GM18867 (cell line): Measurements from ENCODE around the gene ATP2C2.
"Not testable (repeated sequence)": the region's sequence is repeated elsewhere in the genome, so short reads cannot be mapped to it uniquely, and the experiment has no call there.

ENCODE experiments used
- ATAC-seq: cut with Tn5 transposase; IDR thresholded peaks from one replicate; pipeline ENCODE4 v1.9.1; 2021; ENCODE audit warnings: mild to moderate bottlenecking, moderate library complexity; ENCODE audit not compliant: unreplicated experiment

The ATP2C2 gene

DNA sequence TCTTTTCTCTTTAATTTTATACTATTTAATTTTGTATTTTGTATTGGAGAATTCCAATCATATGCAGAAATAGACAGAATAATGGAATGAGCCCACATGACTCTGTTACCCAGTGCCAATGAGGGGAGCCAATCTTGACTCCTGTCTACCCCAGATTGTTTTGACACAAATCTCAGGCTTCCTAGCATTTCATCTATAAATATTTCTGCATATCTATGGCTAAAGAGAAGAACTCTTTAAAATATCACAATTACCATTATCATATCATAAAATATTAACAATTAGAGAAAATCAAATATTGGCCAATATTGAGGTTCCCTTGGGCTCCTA lies 23.7 kb downstream of the ATP2C2 start:
- no peak for ATAC-seq

DNA sequence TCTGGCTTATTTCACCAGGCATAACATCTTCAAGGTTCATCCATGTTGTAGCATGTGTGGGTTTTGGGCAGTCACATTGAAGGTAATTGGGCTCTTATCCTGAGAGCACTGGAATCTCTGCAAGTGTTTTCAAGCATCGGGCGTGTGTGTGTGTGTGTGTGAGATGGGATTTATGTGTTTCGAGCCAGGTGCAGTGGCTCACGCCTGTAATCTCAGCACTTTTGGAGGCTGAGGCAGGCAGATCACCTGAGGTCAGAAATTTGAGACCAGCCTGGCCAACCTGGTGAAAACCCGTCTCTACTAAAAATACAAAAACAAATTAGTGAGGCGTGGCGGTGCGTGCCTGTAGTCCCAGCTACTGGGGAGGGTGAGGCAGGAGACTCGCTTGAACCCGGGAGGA lies 27.7 kb downstream of the ATP2C2 start:
- ATAC-seq: not testable (repeated sequence)

DNA sequence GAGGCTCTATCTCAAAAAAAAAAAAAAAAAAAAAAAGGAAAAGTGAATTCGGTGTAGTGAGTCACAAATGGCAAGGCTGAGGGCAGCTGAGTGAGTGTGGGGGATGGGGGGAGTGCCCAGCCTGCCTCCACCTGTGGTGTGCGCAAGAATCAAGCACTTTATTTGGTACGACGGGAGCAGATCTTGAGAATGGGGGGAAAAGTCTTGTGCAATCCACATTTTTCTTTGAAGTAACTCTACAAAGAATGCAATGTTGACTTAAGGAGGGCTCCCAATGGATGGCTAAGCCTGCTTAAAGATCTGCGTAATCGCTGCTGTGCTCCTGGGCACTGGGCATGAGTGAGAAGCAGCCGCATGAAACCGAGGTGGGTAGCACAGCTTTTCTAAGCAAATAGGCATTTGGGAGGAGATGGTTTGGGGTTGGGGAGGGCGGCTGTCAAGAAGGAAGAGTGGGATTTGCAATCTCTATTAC lies 28.2 kb downstream of the ATP2C2 start:
- ATAC-seq: no peak

DNA sequence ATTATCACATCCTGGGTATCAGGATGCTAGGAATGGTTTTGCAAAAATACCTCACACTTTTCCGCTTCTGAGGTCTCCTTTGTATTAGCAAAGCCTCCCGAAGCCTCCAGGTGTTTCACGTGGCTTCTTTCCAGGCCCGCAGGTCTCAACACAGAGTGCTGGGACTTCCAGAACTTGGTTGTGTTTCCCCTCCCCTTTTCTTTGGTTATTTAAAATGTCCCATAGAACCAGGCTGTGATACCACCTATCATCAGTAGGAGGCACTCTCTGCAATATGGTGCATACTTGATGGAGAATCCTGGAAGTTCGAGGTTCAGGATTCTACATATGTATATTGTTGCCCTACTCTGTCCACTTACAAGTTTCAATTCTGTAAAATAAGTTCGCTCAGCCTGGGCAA lies 28.8 kb downstream of the ATP2C2 start:
- no peak for ATAC-seq

- no peak for ATAC-seq
Observed at GRCh38 chr16:84398701-84399100, 30.4 kb downstream of the ATP2C2 start.

- not testable (repeated sequence) for ATAC-seq
Observed at GRCh38 chr16:84399912-84400311, 31.6 kb downstream of the ATP2C2 start.

DNA sequence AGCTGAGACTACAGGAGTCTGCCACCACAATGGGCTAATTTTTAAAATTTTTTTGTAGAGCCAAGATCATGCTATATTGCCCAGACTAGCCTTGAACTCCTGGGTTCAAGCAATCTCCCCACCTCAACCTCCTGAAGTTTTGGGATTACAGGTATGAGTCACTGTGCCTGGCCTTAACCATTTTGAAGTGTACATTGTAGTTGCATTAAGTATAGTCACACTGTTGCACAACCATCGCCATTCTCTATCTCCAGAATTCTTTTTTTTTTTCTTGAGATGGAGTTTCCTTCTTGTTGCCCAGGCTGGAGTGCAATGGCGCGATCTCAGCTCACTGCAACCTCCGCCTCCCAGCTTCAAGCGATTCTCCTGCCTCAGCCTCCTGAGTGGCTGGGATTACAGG lies 35.1 kb downstream of the ATP2C2 start:
- ATAC-seq: not testable (repeated sequence)

DNA sequence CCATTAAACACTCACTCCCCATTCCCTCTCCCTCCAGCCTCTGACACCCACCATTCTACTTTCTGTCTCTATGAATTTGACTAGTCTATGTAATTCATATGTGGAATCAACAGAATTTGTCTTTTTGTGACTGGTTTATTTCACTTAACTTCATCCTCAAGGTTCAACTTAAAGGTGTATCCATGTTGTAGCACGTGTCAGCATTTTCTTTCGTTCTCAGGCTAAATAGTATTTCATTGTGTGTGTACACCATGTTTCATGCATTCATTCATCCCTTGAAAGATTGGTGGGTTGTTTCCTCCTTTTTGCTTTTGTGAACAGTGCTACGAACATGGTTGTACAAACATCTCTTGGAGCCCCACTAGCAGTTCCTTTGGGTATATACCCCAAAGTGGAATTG lies 36.0 kb downstream of the ATP2C2 start:
- no peak for ATAC-seq

GRCh38 chr16:84404936-84405639 lies 36.8 kb downstream of the ATP2C2 start:
- no peak for ATAC-seq

DNA sequence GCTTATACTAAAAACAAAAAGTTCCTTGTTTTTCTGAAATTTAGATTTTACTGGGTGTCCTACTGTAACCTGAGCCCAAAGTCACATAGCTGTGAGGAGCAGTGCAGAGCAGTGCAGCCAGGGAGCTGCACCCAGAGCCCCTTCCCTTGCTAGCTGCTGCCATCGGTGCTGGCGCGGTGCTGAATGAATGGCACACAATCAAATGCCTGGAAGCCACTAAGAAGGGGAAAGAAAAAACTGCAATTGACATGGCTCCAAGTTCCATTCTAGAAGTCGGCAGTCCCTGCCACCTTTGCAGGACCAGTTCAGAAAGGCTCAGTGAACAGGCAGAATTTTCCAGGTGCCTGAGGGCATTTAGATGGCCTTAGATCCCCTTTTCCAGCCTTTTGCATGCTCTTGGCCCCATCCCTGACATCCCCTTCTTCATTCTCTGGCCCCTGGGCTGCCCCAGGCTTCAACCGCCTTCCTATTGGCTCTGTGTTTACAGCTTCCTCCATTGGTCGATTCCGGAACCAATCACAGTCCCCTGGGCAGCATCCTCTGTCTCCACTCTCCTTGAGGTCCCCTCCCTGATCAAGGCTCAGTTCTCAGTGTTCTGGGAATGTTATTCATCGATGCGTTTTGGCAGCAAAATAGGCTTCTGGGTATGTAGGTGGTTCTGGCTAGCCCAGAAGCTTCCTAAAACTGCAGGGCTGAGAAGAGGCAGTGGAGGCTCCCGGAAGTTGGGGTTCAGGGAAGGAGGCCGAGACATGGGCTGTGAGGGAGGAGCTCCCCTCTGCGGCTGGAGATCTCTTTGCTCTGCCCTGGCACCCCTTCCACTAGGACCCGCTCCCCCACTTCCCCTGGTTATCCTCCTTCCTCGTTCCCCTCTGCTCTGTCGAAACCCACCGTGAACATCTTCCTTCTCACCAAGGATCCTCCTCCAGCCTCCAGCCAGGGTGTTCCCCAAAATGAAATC lies 37.9 kb downstream of the ATP2C2 start:
- ATAC-seq: no peak

- ATAC-seq: no peak
Observed at GRCh38 chr16:84407588-84408313, 39.4 kb downstream of the ATP2C2 start.

DNA sequence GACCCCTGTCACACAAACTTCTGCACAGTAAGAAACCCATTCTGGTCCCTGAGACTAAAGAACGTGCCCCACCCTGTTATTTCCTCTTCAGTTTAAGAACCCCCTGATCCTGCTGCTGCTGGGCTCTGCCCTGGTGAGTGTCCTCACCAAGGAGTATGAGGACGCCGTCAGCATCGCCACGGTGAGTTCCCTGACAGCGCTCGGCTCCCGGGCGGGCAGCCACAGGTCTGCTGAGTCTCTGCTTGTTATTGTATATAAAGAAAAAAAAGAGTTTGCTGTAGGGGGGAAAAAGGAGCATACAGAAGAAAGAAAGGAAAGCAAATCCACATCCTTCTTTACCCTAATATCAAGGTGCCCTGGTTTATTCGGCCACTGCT lies 40.0 kb downstream of the ATP2C2 start:
- no peak for ATAC-seq

- no peak for ATAC-seq
Observed at GRCh38 chr16:84408856-84409255, 40.5 kb downstream of the ATP2C2 start.

DNA sequence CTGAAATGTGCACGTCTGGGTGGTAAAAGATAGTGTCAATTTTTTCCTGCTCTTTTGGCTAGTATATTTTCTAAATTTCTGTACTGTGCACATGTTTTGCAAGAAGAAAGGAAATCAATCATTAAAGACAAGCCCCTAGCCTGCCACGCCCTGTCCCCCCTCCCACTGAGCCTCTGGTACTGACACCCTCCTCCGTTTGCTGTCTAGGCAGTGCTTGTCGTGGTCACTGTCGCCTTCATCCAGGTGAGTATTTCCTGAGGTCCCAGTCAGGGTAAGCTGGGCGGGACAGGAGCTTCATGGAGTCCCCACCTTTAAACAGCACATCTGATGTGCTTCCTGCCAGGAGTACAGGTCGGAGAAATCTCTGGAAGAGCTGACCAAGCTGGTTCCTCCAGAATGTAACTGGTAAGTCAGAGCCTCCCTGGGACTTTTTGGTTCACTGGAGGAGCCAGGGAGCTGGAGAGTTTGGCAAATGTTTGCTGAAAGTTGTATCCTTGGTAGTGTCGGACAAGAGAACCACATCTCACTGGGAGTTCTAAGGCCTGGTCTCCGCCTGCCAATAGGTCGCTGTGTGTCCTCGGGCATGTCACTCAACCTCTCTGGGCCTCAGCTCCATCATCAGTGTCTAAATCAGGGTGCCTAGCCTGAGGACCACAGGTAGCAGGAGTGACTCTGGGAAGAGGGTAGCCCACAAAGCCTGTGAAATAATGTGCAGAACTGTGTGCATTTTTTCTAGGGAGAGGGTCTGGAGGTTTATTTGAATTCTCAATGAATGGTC lies 42.2 kb downstream of the ATP2C2 start:
- ATAC-seq: no peak

DNA sequence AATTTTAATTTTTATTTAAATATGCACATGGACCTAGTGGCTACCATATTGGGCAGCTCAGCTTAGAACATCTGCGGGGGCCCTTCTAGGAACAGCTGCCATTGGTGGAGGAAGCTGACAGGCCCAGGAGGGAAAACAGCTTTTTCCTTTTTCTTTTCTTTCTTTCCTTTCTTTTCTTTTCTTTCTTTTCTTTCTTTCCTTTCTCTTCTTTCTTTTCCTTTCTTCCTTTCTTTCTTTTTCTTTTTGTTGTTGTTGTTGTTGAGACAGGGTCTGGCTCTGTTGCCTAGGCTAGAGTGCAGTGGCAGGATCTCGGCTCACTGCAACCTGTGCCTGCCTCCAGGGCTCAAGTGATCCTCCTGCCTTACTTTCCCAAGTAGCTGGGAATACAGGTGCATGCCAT lies 43.4 kb downstream of the ATP2C2 start:
- ATAC-seq: no peak

DNA sequence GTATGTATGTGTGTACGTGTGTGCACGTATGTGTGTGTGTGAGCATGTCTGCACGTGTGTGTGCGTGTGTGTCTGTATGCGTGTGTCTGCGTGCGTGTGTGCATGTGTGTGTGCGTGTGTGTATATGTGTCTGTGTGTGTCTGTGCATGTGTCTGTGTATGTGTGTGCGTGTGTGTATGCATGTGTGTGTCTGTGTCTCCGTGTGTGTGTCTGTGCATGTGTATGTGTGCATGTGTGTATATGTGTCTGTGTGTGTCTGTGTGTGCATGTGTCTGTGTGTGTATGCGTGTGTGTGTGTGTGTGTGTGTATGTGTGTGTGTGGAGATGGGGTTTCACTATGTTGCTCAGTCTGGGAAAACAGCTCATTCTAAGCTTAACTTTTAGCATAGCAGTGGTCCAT lies 43.9 kb downstream of the ATP2C2 start:
- no peak for ATAC-seq

DNA sequence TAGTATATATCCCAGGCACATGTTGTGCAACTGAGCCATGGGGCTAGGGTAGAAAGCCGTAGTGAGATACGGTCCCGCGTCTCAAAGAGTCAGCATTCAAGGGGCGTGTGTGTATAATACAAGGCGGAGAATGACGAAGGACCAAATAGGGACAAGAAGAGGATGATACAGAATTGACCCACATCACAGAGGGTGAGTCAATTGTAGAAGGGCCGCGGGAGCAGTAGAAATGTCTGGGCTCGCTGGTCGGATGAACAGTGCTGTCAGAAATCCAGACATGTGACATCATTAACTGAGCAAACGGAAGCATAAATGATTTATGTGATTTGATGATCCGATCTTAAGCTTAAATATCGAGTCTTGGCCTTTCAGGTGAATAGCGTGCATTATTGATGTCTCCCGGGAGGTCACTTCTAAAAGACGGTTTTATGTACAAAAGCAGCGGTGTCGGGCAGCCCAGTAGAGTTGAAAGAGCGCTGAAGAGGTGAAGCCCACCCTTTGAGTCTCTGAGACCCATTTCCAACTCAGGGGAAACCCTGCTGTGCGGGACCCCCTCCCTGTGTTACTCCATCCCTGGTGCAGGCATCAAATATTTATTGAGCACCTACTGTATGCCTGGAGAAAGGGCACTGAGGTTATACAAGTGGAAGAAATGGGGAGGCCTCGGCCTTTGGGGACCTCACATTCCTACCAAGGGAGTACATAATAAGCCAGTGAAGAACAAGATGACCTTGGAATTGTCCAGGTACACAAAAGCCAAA lies 45.1 kb downstream of the ATP2C2 start:
- ATAC-seq: no peak

DNA sequence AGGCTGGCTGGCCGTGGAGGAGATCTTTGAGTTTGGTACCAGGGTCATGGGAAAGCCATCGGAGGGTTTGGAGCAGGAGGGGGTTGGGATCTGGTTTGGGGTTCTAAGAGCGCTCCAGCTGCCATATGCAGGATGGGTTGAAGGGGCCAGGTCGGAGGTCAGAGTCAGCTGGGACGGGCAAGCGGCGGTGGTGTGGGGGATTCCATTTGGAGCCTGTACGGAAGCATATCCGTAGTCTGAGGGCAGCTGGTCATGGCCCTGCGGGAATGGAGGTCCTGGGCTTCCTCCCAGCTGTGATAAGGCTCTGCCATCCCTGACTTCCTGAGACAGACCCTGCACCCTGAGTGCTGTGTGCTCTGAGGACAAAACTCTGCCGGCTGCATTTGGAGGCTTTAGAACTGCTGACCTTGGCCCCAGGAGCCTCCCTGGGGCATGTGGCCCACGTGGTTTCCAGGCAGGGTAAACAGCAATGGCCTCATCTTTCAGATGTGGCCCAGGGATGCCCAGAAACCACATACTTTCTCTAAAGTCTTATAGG lies 46.5 kb downstream of the ATP2C2 start:
- no peak for ATAC-seq

DNA sequence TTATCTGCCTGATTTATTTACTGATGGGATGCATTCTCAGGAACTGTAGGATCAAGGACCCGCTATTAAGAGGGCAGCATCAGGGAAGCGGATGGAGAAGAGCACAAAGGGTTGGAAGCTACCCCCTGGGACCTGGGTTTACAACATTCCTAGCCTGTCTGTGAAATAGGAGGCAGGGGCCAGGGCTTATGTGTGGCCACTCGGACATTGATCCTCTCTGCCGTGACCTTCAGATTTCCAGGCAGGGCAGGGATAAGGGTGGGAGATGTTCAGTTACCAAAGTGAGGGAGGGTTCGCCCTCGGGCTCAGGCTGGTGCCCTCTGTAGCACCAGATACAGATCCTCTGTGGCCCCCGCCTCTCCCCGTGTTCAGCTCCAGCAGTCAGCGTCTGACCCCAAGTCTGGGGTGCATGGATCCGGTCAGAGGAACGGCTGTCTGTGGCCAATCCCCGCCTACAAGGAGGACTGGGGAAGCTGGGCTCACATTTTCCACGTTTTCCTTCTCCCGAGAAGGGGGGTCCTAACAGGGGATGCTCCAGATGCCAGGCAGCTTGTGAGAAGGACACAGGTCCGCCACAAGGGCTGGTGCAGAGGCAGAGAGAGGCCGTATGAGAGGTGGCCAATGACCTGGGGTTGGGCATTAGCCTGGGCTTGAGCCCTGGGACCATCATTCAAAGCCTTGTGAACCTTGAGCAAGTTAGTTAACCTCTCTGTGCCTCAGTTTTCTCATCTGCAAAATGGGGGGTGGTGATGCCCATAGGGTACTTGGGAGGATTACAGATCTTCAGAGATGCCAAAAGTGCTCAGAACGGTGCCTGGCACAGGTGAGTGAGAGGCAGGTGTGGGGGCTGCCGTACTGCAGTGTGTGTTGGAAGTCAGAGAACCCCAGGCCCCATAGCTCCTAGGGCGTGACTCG lies 48.3 kb downstream of the ATP2C2 start:
- no peak for ATAC-seq
